ENCODE data around the gene ZFP62.

ZFP62 gene

GRCh38 chr5:180808461-180809000 is 52.5 kb downstream of the ZFP62 start:
- peak overlapping the region; percentile 75 for H3K4me3 ChIP-seq (ENCODE audit: low read depth, low read length)
- TF ChIP-seq CTCF (IDR thresholded peaks at IDR 0.05; ENCODE audit: low read depth, low read length): no peak

- peak overlapping the region; percentile 75 for H3K4me3 ChIP-seq (ENCODE audit: low read depth, low read length)
- TF ChIP-seq CTCF (IDR thresholded peaks at IDR 0.05; ENCODE audit: low read depth, low read length): no peak
These were observed 53.2 kb downstream of the ZFP62 start for GRCh38 chr5:180807654-180808414.

- H3K4me3 ChIP-seq (ENCODE audit: low read depth, low read length): no peak overlapping the region
- TF ChIP-seq CTCF (IDR thresholded peaks at IDR 0.05; ENCODE audit: low read depth, low read length): no peak
These were observed 54.0 kb downstream of the ZFP62 start for GRCh38 chr5:180807046-180807445.

GRCh38 chr5:180806351-180807011 is 54.6 kb downstream of the ZFP62 start:
- TF ChIP-seq CTCF (IDR thresholded peaks at IDR 0.05; ENCODE audit: low read depth, low read length): no peak
- H3K4me3 ChIP-seq (ENCODE audit: low read depth, low read length): no peak overlapping the region

- TF ChIP-seq CTCF (IDR thresholded peaks at IDR 0.05; ENCODE audit: low read depth, low read length): no peak
- H3K4me3 ChIP-seq (ENCODE audit: low read depth, low read length): no peak overlapping the region
These were observed 56.9 kb downstream of the ZFP62 start for GRCh38 chr5:180804129-180804618.

- TF ChIP-seq CTCF (IDR thresholded peaks at IDR 0.05; ENCODE audit: low read depth, low read length): no peak
- peak overlapping the region; percentile 88 for H3K4me3 ChIP-seq (ENCODE audit: low read depth, low read length)
These were observed 57.6 kb downstream of the ZFP62 start for GRCh38 chr5:180803181-180804128.

Data from WI38 (cell line).